Ishikawa (cell line): ENCODE data around the gene LFNG.

ENCODE experiments used
- CREB1 ChIP-seq: IDR thresholded peaks from 2 replicates; pipeline ENCODE4 v1.6.1; 2012; ENCODE audit warnings: low read depth
- EGR1 ChIP-seq: IDR thresholded peaks from 2 replicates; pipeline ENCODE4 v1.6.1; 2012
- EP300 ChIP-seq: IDR thresholded peaks from 2 replicates; pipeline ENCODE4 v1.6.1; 2012; ENCODE audit warnings: borderline replicate concordance
- FOXM1 ChIP-seq: IDR thresholded peaks from 2 replicates; pipeline ENCODE4 v1.6.1; 2012; ENCODE audit warnings: low read depth, borderline replicate concordance
- RAD21 ChIP-seq: IDR thresholded peaks from 2 replicates; pipeline ENCODE4 v1.6.1; 2012; ENCODE audit warnings: low read depth
- TAF1 ChIP-seq: IDR thresholded peaks from 2 replicates; pipeline ENCODE4 v1.6.1; 2012; ENCODE audit warnings: low read depth, mild to moderate bottlenecking
- TEAD4 ChIP-seq: IDR thresholded peaks from 2 replicates; pipeline ENCODE4 v1.6.1; 2012
- TF ChIP-seq, protein P1 (sequence below): IDR thresholded peaks from 2 replicates; pipeline ENCODE4 v1.6.1; 2012; ENCODE audit warnings: low read depth, mild to moderate bottlenecking
- TF ChIP-seq, protein P2 (sequence below): IDR thresholded peaks from 2 replicates; pipeline ENCODE4 v1.6.1; 2012

DNA sequence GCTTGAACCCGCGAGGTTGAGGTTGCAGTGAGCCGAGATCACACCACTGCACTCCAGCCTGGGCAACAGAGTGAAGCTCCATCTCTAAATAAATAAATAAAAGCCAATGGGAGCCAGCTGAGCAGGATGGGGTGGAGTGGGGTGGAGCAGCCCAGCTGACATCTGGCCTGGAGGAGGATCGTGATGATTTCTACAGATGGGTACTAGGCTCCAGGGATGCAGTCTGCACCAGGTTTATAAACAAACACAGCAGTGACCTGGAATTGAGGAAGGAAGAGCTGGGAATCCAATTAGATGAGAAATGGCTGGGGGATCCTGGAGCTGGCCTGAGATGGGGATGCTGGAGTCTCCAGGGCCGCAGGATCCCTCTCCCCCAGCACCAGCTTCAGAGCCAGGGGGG, 36.1 kb upstream of the LFNG start:
- TF ChIP-seq, protein P1, sequence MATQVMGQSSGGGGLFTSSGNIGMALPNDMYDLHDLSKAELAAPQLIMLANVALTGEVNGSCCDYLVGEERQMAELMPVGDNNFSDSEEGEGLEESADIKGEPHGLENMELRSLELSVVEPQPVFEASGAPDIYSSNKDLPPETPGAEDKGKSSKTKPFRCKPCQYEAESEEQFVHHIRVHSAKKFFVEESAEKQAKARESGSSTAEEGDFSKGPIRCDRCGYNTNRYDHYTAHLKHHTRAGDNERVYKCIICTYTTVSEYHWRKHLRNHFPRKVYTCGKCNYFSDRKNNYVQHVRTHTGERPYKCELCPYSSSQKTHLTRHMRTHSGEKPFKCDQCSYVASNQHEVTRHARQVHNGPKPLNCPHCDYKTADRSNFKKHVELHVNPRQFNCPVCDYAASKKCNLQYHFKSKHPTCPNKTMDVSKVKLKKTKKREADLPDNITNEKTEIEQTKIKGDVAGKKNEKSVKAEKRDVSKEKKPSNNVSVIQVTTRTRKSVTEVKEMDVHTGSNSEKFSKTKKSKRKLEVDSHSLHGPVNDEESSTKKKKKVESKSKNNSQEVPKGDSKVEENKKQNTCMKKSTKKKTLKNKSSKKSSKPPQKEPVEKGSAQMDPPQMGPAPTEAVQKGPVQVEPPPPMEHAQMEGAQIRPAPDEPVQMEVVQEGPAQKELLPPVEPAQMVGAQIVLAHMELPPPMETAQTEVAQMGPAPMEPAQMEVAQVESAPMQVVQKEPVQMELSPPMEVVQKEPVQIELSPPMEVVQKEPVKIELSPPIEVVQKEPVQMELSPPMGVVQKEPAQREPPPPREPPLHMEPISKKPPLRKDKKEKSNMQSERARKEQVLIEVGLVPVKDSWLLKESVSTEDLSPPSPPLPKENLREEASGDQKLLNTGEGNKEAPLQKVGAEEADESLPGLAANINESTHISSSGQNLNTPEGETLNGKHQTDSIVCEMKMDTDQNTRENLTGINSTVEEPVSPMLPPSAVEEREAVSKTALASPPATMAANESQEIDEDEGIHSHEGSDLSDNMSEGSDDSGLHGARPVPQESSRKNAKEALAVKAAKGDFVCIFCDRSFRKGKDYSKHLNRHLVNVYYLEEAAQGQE: no peak
- TF ChIP-seq TEAD4 (no peak), TAF1 (no peak), EP300 (no peak), EGR1 (no peak), CREB1 (no peak), FOXM1 (no peak), RAD21 (no peak)
- TF ChIP-seq, protein P2, sequence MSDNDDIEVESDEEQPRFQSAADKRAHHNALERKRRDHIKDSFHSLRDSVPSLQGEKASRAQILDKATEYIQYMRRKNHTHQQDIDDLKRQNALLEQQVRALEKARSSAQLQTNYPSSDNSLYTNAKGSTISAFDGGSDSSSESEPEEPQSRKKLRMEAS: no peak
